Hepatocyte (in vitro differentiated cells): ENCODE data around the gene AGFG2. TPM values are rescaled to one million over a fixed set of nuclear protein-coding genes. Genes with fewer than 3 reads are reported as not detected.
A peak's percentile ranks its signal among the peaks of the same experiment; 100 is the strongest.

Experiments used
- DNase-seq: peaks from one replicate; pipeline ENCODE4 v3.0.0-alpha.2; 2016; ENCODE audit warnings: low spot score
- H2AFZ ChIP-seq: fragments of 200-600 bp; sonication (generic); 2 replicates; pipeline ENCODE4 v1.6.0; 2016; ENCODE audit warnings: antibody characterized with exemption, mild to moderate bottlenecking
- H3K27ac ChIP-seq: fragments of 200-600 bp; sonication (generic); 2 replicates; pipeline ENCODE4 v1.5.1; 2016; ENCODE audit warnings: mild to moderate bottlenecking
- H3K27me3 ChIP-seq: fragments of 200-600 bp; sonication (generic); 2 replicates; pipeline ENCODE4 v1.6.1; 2016
- H3K36me3 ChIP-seq: fragments of 200-600 bp; sonication (generic); replicated peaks from 2 replicates; pipeline ENCODE4 v1.5.1; 2016; ENCODE audit warnings: low read depth; ENCODE audit not compliant: insufficient read depth
- H3K4me1 ChIP-seq: fragments of 200-600 bp; sonication (generic); 2 replicates; pipeline ENCODE4 v1.5.1; 2016; ENCODE audit warnings: mild to moderate bottlenecking, moderate library complexity; ENCODE audit not compliant: insufficient read depth
- H3K4me2 ChIP-seq: fragments of 200-600 bp; sonication (generic); 2 replicates; pipeline ENCODE4 v1.6.0; 2016
- H3K4me3 ChIP-seq: fragments of 200-600 bp; sonication (generic); 2 replicates; pipeline ENCODE4 v1.5.1; 2016; ENCODE audit warnings: mild to moderate bottlenecking
- H3K79me2 ChIP-seq: fragments of 200-600 bp; sonication (generic); 2 replicates; pipeline ENCODE4 v1.6.0; 2017; ENCODE audit warnings: mild to moderate bottlenecking
- H3K9me2 ChIP-seq: fragments of 200-600 bp; sonication (generic); replicated peaks from 2 replicates; pipeline ENCODE4 v1.6.0; 2017; ENCODE audit warnings: mild to moderate bottlenecking; ENCODE audit not compliant: insufficient read depth
- H3K9me3 ChIP-seq: fragments of 200-600 bp; sonication (generic); 2 replicates; pipeline ENCODE4 v1.5.1; 2016; ENCODE audit warnings: low read depth, mild to moderate bottlenecking
- H4K20me1 ChIP-seq: fragments of 200-600 bp; sonication (generic); 2 replicates; pipeline ENCODE4 v1.6.0; 2016; ENCODE audit warnings: mild to moderate bottlenecking; ENCODE audit not compliant: insufficient read depth, poor library complexity, severe bottlenecking
- CTCF ChIP-seq: fragments of 200-600 bp; sonication (generic); IDR thresholded peaks from 2 replicates; pipeline ENCODE4 v1.5.1; 2016; ENCODE audit warnings: antibody characterized with exemption, mild to moderate bottlenecking; ENCODE audit not compliant: poor library complexity
- EZH2 ChIP-seq: fragments of 200-600 bp; sonication (generic); IDR thresholded peaks from 2 replicates; pipeline ENCODE4 v1.6.1; 2016; ENCODE audit warnings: antibody characterized with exemption, mild to moderate bottlenecking, borderline replicate concordance
- EZH2phosphoT487 ChIP-seq: fragments of 200-600 bp; sonication (generic); IDR thresholded peaks from one replicate; pipeline ENCODE4 v1.6.1; 2018; ENCODE audit warnings: antibody characterized with exemption, mild to moderate bottlenecking, low read depth, moderate library complexity; ENCODE audit not compliant: unreplicated experiment, severe bottlenecking
- WGBS: methylation state at CpG from one replicate; pipeline ENCODE4 v1.1.6; 2016; ENCODE audit warnings: low lambda C conversion rate; ENCODE audit errors: missing lambda C conversion rate; 5-methylcytosine and 5-hydroxymethylcytosine counted together
- polyA plus RNA-seq: library from polyadenylated mRNA; unstranded; fragments of >200 nt; fragmentation: Nextera tagmentation; extraction: Ambion mirVana; gene quantifications from 2 replicates; pipeline ENCODE4 v1.2.1, GENCODE V29; 2016
- total RNA-seq: library from RNA; depleted of rRNA; stranded (reverse); fragments of >200 nt; gene quantifications from 2 replicates; pipeline ENCODE4 v1.2.3, GENCODE V29; 2014

Gene AGFG2
- total and polyA plus RNA-seq, 2 experiments from 2014 or later = 32.8 to 53.7 TPM

- Histone ChIP-seq H3K79me2 (peaks cover 54% of the 10 kb centered on the region), H3K4me1 (peaks cover 47% of the 10 kb centered on the region), H3K27ac (peak overlapping the region; percentile 93)
These were observed 4.6 kb downstream of the AGFG2 start for GRCh38 chr7:100543586-100543985.

GRCh38 chr7:100544386-100544785 lies 5.4 kb downstream of the AGFG2 start:
- TF ChIP-seq EZH2 = no peak
- no peak for TF ChIP-seq CTCF
- TF ChIP-seq EZH2phosphoT487 = no peak
- no peak for DNase-seq

More at GRCh38 chr7:100543586-100543985, 4.6 kb downstream of the AGFG2 start:
- TF ChIP-seq EZH2phosphoT487 (no peak), EZH2 (no peak), CTCF (no peak)
- H3K9me3 ChIP-seq = no peaks in the 10 kb centered on the region
- H3K27me3 ChIP-seq = no peaks in the 10 kb centered on the region
- no peak overlapping the region for H2AFZ ChIP-seq
- no peak overlapping the region for H3K4me3 ChIP-seq
- peak overlapping the region; percentile 57 for H3K4me2 ChIP-seq
- no peaks in the 10 kb centered on the region for H3K36me3 ChIP-seq
- WGBS = 53% methylated on average over 1 of the region's 1 CpG
- no peaks in the 10 kb centered on the region for H4K20me1 ChIP-seq
- no peaks in the 10 kb centered on the region for H3K9me2 ChIP-seq
- no peak for DNase-seq

GRCh38 chr7:100544967-100545359 lies 6.0 kb downstream of the AGFG2 start:
- Histone ChIP-seq H3K4me3 (no peak overlapping the region), H2AFZ (no peak overlapping the region), H3K4me1 (peaks cover 47% of the 10 kb centered on the region)

More at GRCh38 chr7:100544386-100544785, 5.4 kb downstream of the AGFG2 start:
- peaks cover 47% of the 10 kb centered on the region for H3K4me1 ChIP-seq
- no peaks in the 10 kb centered on the region for H3K27me3 ChIP-seq
- no peaks in the 10 kb centered on the region for H3K9me3 ChIP-seq
- 27% methylated on average over 5 of the region's 5 CpGs for WGBS
- H3K79me2 ChIP-seq = peaks cover 62% of the 10 kb centered on the region
- H3K27ac ChIP-seq = peak overlapping the region; percentile 93
- H4K20me1 ChIP-seq = no peaks in the 10 kb centered on the region
- no peak overlapping the region for H2AFZ ChIP-seq
- no peaks in the 10 kb centered on the region for H3K9me2 ChIP-seq
- no peaks in the 10 kb centered on the region for H3K36me3 ChIP-seq
- H3K4me3 ChIP-seq = no peak overlapping the region
- H3K4me2 ChIP-seq = peak overlapping the region; percentile 57

More at GRCh38 chr7:100544967-100545359, 6.0 kb downstream of the AGFG2 start:
- Histone ChIP-seq H3K79me2 (peaks cover 67% of the 10 kb centered on the region), H3K27ac (peak overlapping the region; percentile 93), H3K27me3 (no peaks in the 10 kb centered on the region), H3K9me3 (no peaks in the 10 kb centered on the region), H3K4me2 (peak overlapping the region; percentile 57), H3K36me3 (no peaks in the 10 kb centered on the region), H3K9me2 (no peaks in the 10 kb centered on the region), H4K20me1 (no peaks in the 10 kb centered on the region)
- TF ChIP-seq EZH2phosphoT487 (no peak), EZH2 (no peak), CTCF (no peak)
- no peak for DNase-seq
- 17% methylated on average over 1 of the region's 1 CpG for WGBS
